HUES6 (cell line): Measurements from ENCODE around the gene SH3RF3.

Experiments
- H3K27ac ChIP-seq: 2 replicates; pipeline ENCODE4 v1.7.0; 2013; ENCODE audit warnings: low read depth, mild to moderate bottlenecking, low read length, inconsistent platforms
- H3K27me3 ChIP-seq: 2 replicates; pipeline ENCODE4 v1.6.1; 2013; ENCODE audit warnings: low read length; ENCODE audit not compliant: control insufficient read depth, insufficient read depth
- H3K36me3 ChIP-seq: 2 replicates; pipeline ENCODE4 v1.6.1; 2013; ENCODE audit warnings: low read length; ENCODE audit not compliant: control insufficient read depth, insufficient read depth
- H3K4me1 ChIP-seq: 2 replicates; pipeline ENCODE4 v1.6.1; 2013; ENCODE audit warnings: low read length; ENCODE audit not compliant: control insufficient read depth, insufficient read depth
- H3K4me3 ChIP-seq: 2 replicates; pipeline ENCODE4 v1.5.1; 2013; ENCODE audit warnings: low read depth, low read length
- H3K9ac ChIP-seq: one replicate; pipeline ENCODE4 v1.6.1; 2013; ENCODE audit warnings: mild to moderate bottlenecking, low read length
- H3K9me3 ChIP-seq: 2 replicates; pipeline ENCODE4 v1.6.1; 2013; ENCODE audit warnings: low read depth, low read length; ENCODE audit not compliant: control insufficient read depth, insufficient read depth

The SH3RF3 gene

DNA sequence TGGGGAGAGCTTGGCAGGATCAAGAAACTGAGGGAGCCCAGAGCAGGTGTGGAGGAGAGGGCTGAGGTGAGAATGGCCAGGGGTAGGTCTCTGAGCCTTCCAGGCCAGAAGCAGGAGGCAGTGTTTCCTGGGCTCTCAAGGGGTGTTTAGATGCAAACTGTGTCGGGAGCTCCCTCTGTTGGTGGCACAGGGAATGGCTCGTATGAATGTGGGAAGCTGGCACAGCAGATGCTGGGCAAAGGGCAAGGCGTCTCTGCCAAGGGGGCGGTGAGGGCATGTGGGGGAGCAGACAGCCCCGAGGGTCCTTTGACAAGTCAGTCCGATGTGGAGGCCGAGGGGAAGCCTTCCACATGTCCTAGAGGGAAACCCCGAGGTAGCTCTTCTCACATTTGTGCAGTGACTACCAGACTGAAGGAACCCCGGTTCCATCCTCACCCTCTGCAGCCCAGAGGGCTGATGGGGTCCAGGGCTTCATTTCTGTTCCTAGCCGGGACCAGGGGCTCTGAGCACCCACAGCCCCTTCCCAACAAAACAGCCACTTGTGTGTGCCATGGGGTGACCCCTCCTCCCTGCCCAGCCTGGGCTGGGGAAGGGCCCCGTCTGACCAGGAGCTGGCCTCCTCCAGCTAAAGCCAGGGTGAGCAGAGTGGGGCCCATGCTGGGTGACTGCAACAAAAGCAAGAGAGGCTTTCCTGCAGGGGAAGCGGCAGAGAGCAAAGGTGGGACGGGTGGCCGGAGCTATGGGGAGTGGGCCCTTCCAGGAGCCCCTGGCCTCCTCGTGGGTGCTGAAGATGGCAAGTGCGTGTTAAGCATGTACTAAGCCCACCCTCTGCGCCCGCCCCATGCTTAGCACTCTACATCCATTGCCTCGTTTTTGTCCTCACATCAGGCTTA, 381.4 kb downstream of the SH3RF3 start:
- Histone ChIP-seq H3K9ac (no peak overlapping the region), H3K4me3 (no peak overlapping the region), H3K27ac (no peak overlapping the region), H3K36me3 (no peaks in the 10 kb centered on the region), H3K4me1 (no peaks in the 10 kb centered on the region), H3K9me3 (peaks cover 7% of the 10 kb centered on the region; the same call in 1 of the 2 replicates), H3K27me3 (no peaks in the 10 kb centered on the region)

DNA sequence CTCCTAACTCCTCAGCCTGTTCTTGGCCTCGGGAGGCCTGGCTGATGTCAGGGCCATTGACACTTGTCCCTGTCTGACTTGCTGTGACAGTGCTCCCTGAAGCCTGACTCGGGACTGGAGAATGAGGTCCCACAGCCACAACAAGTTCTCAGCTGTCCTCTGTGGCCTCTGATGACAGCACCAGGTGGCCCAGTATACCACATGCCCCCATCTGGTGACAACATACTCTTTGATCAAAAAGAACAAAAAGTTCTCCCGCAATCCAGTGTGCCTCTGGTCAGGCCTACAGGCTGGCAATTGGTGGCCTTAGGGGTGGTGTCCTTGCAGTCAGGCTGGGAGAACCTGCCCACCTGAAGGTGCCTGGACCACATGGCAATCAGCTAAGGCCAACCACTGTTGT, 382.2 kb downstream of the SH3RF3 start:
- Histone ChIP-seq H3K9ac (no peak overlapping the region), H3K36me3 (no peaks in the 10 kb centered on the region), H3K27me3 (no peaks in the 10 kb centered on the region), H3K4me1 (peaks cover 3% of the 10 kb centered on the region; the same call in 1 of the 2 replicates), H3K9me3 (0 out of 2 replicates have a peak, but pooled peaks cover 4% of the 10 kb centered on the region), H3K4me3 (no peak overlapping the region), H3K27ac (no peak overlapping the region)

DNA sequence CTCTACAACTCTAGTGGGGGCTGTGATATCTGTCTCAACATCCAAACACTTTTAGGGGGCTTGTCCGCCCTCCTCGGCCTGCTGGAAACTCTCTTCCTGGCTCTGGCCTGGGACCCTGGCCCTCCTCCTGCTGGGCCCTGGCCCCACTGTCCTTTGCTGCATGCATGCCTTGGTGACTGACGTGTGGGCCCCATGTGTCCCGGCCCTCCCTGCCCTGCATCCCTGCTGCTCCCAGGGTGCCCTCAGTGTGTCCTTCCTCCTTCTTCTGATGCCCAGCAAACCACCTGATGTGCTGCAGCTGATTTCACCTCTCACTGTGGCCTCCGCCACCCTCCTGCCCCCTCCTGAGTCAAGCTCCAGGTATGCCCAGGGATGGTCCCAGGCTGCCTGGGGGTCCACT, 383.1 kb downstream of the SH3RF3 start:
- H3K4me3 ChIP-seq: no peak overlapping the region
- no peak overlapping the region for H3K9ac ChIP-seq
- H3K27ac ChIP-seq: no peak overlapping the region
- H3K36me3 ChIP-seq: no peaks in the 10 kb centered on the region
- 0 out of 2 replicates have a peak, but pooled peaks cover 4% of the 10 kb centered on the region for H3K9me3 ChIP-seq
- no peaks in the 10 kb centered on the region for H3K27me3 ChIP-seq
- peaks cover 3% of the 10 kb centered on the region; the same call in 1 of the 2 replicates for H3K4me1 ChIP-seq

DNA sequence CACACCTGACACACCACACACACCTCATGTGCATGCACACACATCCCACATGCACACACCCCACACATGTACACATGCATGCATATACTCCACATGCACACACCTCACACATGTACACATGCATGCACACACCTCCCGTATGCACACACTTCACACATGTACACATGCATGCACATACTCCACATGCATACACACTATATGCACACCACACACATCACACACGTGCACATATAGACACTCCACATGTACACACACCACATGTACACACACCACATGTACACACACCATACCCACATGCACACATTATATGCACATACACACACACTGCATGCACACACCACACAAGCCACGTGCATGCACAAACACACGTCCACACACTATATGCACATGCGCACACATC, 384.2 kb downstream of the SH3RF3 start:
- H3K27ac ChIP-seq: no peak overlapping the region

DNA sequence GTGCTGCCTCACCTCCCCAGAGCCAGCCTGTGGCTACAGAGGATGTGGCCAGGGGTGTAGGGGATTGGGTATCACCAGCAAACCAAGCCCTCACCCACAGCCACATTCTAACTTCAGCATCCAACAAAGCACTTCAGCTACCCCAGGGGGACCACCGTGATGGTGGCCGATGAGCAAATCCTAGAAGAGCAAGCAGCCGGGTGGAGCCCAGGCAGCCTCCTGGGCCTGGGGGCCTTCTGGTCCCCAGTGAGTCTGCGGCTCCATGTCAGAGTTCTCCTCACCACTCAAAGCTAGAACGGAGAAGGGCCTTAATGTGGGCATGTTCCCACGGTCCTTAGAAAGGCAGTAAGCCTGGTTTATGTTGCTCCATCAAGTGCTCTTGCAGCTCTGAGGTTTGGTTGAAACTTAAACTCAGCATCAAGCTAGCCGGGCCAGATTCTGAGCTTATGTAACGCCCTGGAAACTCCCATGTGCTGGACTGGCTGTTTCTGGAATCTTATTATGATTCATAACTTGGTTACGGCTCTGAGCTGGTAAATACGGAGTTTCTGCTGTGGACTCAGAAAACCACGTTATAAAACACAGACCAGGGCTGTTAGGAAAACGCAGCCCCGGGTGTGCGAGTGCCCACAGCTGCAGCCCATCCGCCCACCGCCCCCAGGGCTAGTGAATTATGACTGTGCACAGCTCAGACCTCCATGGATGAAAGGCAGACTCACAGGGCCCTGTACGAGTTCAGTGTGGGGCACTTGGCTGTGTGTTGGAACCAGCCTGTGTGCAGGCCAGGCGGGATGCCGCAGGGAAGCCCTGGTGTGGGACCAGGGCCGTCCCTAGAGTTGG, 385.0 kb downstream of the SH3RF3 start:
- H3K9me3 ChIP-seq: 0 out of 2 replicates have a peak, but pooled peaks cover 3% of the 10 kb centered on the region
- no peaks in the 10 kb centered on the region for H3K27me3 ChIP-seq
- H3K9ac ChIP-seq: no peak overlapping the region
- H3K27ac ChIP-seq: no peak overlapping the region
- H3K36me3 ChIP-seq: no peaks in the 10 kb centered on the region
- peaks cover 3% of the 10 kb centered on the region; the same call in 1 of the 2 replicates for H3K4me1 ChIP-seq
- H3K4me3 ChIP-seq: no peak overlapping the region

More for the DNA sequence above, 384.2 kb downstream of the SH3RF3 start:
- H3K9me3 ChIP-seq: 0 out of 2 replicates have a peak, but pooled peaks cover 4% of the 10 kb centered on the region
- H3K9ac ChIP-seq: no peak overlapping the region
- H3K4me3 ChIP-seq: no peak overlapping the region
- no peaks in the 10 kb centered on the region for H3K27me3 ChIP-seq
- no peaks in the 10 kb centered on the region for H3K36me3 ChIP-seq
- peaks cover 3% of the 10 kb centered on the region; the same call in 1 of the 2 replicates for H3K4me1 ChIP-seq

DNA sequence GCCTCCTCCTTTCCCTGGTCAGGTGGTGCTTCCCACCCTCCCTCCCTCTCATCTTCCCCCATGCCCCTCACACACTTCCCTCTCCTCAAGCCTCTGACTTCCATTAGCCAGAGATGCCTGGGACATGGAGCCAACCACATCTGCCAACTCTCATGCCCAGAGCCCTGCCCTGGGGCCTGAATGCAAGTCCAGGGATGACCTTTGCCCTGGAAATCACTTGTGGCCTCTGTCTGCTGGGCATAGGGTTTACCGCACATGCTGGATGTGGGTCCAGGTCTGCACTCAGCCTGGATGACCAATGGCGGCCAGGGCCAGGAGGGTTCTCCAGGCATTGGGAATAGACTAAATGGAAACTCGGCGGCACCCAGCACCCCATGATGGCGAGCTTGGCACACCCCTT, 385.9 kb downstream of the SH3RF3 start:
- no peak overlapping the region for H3K4me3 ChIP-seq
- no peaks in the 10 kb centered on the region for H3K36me3 ChIP-seq
- no peak overlapping the region for H3K27ac ChIP-seq
- H3K4me1 ChIP-seq: peaks cover 3% of the 10 kb centered on the region; the same call in 1 of the 2 replicates
- H3K27me3 ChIP-seq: no peaks in the 10 kb centered on the region
- no peaks in the 10 kb centered on the region for H3K9me3 ChIP-seq
- H3K9ac ChIP-seq: no peak overlapping the region

DNA sequence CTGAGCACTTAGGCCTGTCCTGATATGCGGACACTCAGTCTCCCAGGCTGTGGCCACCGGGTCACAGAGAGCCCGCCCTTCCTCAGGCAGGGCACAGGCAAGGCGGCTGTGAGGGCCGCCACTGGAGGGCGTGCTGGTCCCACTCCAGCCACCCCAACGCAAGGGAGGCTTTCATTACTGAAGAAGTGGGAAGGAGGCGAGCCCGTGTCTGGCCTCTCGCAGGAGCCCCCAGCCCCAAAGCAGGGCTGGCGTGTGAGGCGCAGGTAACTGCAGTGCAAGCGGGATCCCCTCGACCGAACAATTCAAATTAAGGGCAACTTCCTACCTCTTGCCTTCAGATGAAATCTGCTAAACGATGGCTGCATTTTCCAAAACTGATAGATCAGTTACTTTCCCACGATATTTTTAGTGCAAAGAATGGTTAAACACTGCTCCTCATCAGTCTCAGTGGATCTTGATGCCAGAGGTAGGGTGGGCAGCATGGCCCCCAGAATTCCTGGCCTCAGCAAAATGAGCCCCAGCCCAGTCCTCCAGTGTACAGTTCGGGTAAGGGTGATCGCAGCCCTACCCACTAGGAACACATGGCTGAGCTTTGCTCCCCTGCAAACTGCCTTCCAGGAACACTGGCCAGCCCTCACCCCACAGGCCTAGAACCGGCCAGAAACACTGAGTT, 387.6 kb downstream of the SH3RF3 start:
- Histone ChIP-seq H3K9me3 (no peaks in the 10 kb centered on the region), H3K4me1 (peaks cover 3% of the 10 kb centered on the region; the same call in 1 of the 2 replicates), H3K4me3 (no peak overlapping the region), H3K9ac (no peak overlapping the region), H3K27me3 (no peaks in the 10 kb centered on the region), H3K27ac (no peak overlapping the region), H3K36me3 (no peaks in the 10 kb centered on the region)

DNA sequence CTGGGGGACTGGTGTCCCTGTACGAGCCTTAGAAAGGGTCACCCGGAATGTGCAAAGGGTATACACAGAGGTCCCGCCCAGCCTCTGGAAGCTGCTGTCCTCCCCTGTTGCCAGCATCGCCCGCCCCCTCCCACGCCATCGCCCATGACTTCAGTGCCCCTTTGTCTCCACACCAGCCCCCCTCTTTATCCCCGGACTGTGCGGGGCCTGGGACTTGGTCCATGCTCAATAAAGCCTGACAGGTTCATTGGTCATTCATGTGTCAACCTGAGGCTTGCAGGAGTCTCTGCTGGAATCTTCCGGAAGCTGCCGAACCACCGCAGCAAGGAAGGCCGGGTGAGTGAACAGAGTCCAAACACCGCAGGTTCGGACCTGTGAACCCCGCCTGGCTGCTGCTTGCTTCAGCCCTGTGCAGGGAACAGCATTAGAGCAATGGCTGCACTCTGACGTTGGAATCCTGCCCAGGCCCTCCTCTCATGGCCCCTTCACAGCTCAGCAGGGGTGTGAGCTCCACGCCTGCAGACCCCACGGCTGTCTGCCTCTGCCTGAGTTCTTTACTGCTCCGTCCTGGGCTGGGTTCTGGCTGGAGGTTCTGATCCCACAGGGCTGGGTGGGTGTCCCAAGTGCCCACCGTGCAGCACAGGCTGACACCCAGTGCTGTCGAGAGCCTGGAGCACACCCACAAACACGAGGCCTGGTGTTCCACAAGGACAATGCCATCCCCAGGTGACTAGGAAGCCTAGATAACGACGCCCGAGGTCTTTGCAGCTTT, 388.3 kb downstream of the SH3RF3 start:
- Histone ChIP-seq H3K27ac (no peak overlapping the region), H3K9ac (no peak overlapping the region), H3K9me3 (no peaks in the 10 kb centered on the region), H3K4me3 (no peak overlapping the region), H3K27me3 (no peaks in the 10 kb centered on the region), H3K36me3 (no peaks in the 10 kb centered on the region), H3K4me1 (peaks cover 3% of the 10 kb centered on the region; the same call in 1 of the 2 replicates)

DNA sequence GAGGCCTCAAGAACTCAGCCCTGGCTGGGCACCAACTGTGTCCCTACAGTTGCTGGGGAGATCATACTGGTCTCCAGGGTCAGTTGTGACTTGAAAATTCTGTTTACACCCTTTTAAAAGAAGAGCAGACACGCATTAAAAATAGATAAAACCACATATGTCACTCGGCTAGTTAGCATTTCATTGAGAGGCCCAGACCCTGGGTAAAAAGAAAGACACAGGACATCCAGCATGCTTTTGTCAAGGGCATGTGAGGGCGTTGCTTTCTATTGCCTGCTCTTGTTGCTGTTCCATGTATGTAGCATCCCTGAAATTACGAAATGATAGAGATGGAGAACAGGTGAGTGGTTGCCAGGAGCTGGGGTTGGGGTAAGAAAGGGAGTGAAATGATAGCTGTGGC, 390.5 kb downstream of the SH3RF3 start:
- Histone ChIP-seq H3K4me3 (no peak overlapping the region), H3K4me1 (peaks cover 3% of the 10 kb centered on the region; the same call in 1 of the 2 replicates)

More for the DNA sequence above, 390.5 kb downstream of the SH3RF3 start:
- no peaks in the 10 kb centered on the region for H3K27me3 ChIP-seq
- no peaks in the 10 kb centered on the region for H3K9me3 ChIP-seq
- H3K27ac ChIP-seq: no peak overlapping the region
- no peaks in the 10 kb centered on the region for H3K36me3 ChIP-seq
- no peak overlapping the region for H3K9ac ChIP-seq
